NB4 (cell line): Measurements from ENCODE around the gene TRIO.

Experiments used
- CTCF ChIP-seq: IDR thresholded peaks from one replicate; pipeline ENCODE4 v1.5.1; 2012; ENCODE audit warnings: low read depth, low read length
- MAX ChIP-seq: IDR thresholded peaks from 2 replicates; pipeline ENCODE4 v1.6.1; 2011; ENCODE audit warnings: low read depth, low read length

GRCh38 chr5:14445013-14445412 is 301.9 kb downstream of the TRIO start:
- TF ChIP-seq CTCF, result no peak
- no peak for TF ChIP-seq MAX
